HepG2 (cell line): ENCODE results near the gene ZNF540. TPM values are rescaled to one million over a fixed set of nuclear protein-coding genes. Genes with fewer than 3 reads are reported as not detected.

ENCODE experiments used
- BRD4 ChIP-seq: sonication (generic); formaldehyde crosslinking; IDR thresholded peaks from 2 replicates; pipeline ENCODE4 v1.4.0; 2020; ENCODE audit warnings: missing genetic modification reagents
- CAMTA2 ChIP-seq: sonication (generic); formaldehyde crosslinking; IDR thresholded peaks from 2 replicates; pipeline ENCODE4 v1.4.0; 2020; ENCODE audit warnings: mild to moderate bottlenecking, missing genetic modification reagents, borderline replicate concordance
- HOXA3 ChIP-seq: sonication (generic); formaldehyde crosslinking; IDR thresholded peaks from 2 replicates; pipeline ENCODE4 v1.5.0; 2020; ENCODE audit warnings: missing genetic modification reagents
- KMT2A ChIP-seq: sonication (generic); formaldehyde crosslinking; IDR thresholded peaks from 2 replicates; pipeline ENCODE4 v1.4.0; 2020; ENCODE audit warnings: missing genetic modification reagents
- MEIS2 ChIP-seq: sonication (generic); formaldehyde crosslinking; IDR thresholded peaks from 2 replicates; pipeline ENCODE4 v1.9.0; 2021; ENCODE audit warnings: mild to moderate bottlenecking, missing genetic modification reagents
- MTA3 ChIP-seq: sonication (generic); formaldehyde crosslinking; IDR thresholded peaks from 2 replicates; pipeline ENCODE4 v1.4.0; 2020; ENCODE audit warnings: missing genetic modification reagents
- MTF2 ChIP-seq: sonication (generic); formaldehyde crosslinking; IDR thresholded peaks from 2 replicates; pipeline ENCODE4 v1.5.0; 2020; ENCODE audit warnings: missing genetic modification reagents, borderline replicate concordance
- NFKB2 ChIP-seq: sonication (generic); formaldehyde crosslinking; IDR thresholded peaks from 2 replicates; pipeline ENCODE4 v1.4.0; 2020; ENCODE audit warnings: missing genetic modification reagents, borderline replicate concordance
- RELA ChIP-seq: sonication (generic); formaldehyde crosslinking; IDR thresholded peaks from 2 replicates; pipeline ENCODE4 v1.4.0; 2020; ENCODE audit warnings: missing genetic modification reagents
- SIN3B ChIP-seq: fragments of 150-350 bp; IDR thresholded peaks from 2 replicates; pipeline ENCODE4 v1.6.1; 2014; ENCODE audit warnings: low read length
- ZC3H13 ChIP-seq: sonication (generic); formaldehyde crosslinking; IDR thresholded peaks from 2 replicates; pipeline ENCODE4 v1.8.1; 2023; ENCODE audit warnings: mild to moderate bottlenecking, missing genetic modification reagents, moderate library complexity
- ZNF556 ChIP-seq: sonication (generic); formaldehyde crosslinking; IDR thresholded peaks from 2 replicates; pipeline ENCODE4 v1.4.0; 2020; ENCODE audit warnings: mild to moderate bottlenecking, missing genetic modification reagents, borderline replicate concordance
- ZNF562 ChIP-seq: sonication (generic); formaldehyde crosslinking; IDR thresholded peaks from 2 replicates; pipeline ENCODE4 v1.8.0; 2022; ENCODE audit warnings: missing genetic modification reagents, borderline replicate concordance
- ZNF777 ChIP-seq: sonication (generic); formaldehyde crosslinking; IDR thresholded peaks from 2 replicates; pipeline ENCODE4 v1.4.0; 2020; ENCODE audit warnings: missing genetic modification reagents
- polyA plus RNA-seq, 8 experiments: library from polyadenylated mRNA; depleted of rRNA in 3 of 8; stranded (reverse) in 7 of 8; unstranded in 1 of 8; fragments of >200 nt; fragmentation: Illumina TruSeq in 4 of 8; extraction: Trizol in 4 of 8; gene quantifications; 2 replicates each; pipeline versions ENCODE4 v1.2.1 to v1.2.3, GENCODE V29; 2011 to 2016; ENCODE audit warnings: low read depth in 4 of 8, missing spikeins in 1 of 8, mixed read lengths in 1 of 8; ENCODE audit not compliant: insufficient read depth in 1 of 8
- total RNA-seq, 5 experiments: library from RNA; depleted of rRNA; stranded (reverse); fragments of >200 nt; fragmentation: Illumina TruSeq; extraction: Trizol; gene quantifications; 2 replicates each; pipeline ENCODE4 v1.2.3, GENCODE V29; 2016; ENCODE audit warnings: low read depth in 1 of 5
- TF ChIP-seq, protein P1 (sequence below): sonication (generic); formaldehyde crosslinking; IDR thresholded peaks from 2 replicates; pipeline ENCODE4 v1.4.0; 2020; ENCODE audit warnings: mild to moderate bottlenecking, missing genetic modification reagents
- TF ChIP-seq, protein P2 (sequence below): sonication (generic); formaldehyde crosslinking; IDR thresholded peaks from 2 replicates; pipeline ENCODE4 v1.4.0; 2020; ENCODE audit warnings: mild to moderate bottlenecking, missing genetic modification reagents
- TF ChIP-seq, protein P3 (sequence below): sonication (generic); formaldehyde crosslinking; IDR thresholded peaks from 2 replicates; pipeline ENCODE4 v1.5.1; 2020; ENCODE audit warnings: mild to moderate bottlenecking, missing genetic modification reagents, moderate library complexity
- TF ChIP-seq, protein P4 (sequence below): sonication (generic); formaldehyde crosslinking; IDR thresholded peaks from 2 replicates; pipeline ENCODE4 v1.5.1; 2020; ENCODE audit warnings: mild to moderate bottlenecking, missing genetic modification reagents
- TF ChIP-seq, protein P5 (sequence below): sonication (generic); formaldehyde crosslinking; IDR thresholded peaks from 2 replicates; pipeline ENCODE4 v1.4.0; 2020; ENCODE audit warnings: missing genetic modification reagents, borderline replicate concordance

ZNF540 gene
- total and polyA plus RNA-seq, 2 of the 13 experiments (the other 11 are each of a cell fraction or from before 2014, with no cell fraction given), result 0.21 to 0.40 TPM

DNA sequence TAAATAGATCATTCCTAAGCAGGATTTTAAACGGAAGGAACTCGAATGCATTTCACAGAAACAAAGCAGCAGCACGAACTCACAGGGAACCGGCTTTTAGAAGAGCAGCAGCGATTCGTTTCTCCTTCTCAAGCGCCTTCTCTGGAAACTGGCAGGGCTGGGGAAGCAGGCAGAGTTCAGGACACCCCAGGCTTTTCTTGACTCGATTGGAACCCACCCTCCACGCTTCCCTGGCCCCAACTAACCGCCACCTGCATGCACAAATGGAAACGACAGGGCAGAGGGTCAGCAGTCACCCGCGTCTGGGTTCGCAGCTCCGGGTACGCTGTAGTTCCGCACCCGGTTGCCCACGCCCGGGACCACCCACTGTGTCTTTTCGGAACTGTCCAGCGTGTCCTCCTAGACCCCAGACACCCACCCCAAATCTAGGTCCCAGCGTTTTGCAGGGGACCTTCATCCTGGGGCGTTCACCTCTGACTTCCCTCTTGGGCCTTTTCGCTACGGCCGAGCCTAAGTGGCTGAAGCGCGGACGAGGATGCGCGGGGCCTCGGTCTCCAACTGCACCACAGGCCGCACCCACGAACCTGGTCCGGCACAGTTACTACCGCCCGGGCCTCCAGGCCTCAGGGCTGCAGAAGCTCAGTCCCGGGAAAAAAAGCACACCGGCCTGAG is 60.1 kb downstream of the ZNF540 start (continued):
- TF ChIP-seq, protein P1, sequence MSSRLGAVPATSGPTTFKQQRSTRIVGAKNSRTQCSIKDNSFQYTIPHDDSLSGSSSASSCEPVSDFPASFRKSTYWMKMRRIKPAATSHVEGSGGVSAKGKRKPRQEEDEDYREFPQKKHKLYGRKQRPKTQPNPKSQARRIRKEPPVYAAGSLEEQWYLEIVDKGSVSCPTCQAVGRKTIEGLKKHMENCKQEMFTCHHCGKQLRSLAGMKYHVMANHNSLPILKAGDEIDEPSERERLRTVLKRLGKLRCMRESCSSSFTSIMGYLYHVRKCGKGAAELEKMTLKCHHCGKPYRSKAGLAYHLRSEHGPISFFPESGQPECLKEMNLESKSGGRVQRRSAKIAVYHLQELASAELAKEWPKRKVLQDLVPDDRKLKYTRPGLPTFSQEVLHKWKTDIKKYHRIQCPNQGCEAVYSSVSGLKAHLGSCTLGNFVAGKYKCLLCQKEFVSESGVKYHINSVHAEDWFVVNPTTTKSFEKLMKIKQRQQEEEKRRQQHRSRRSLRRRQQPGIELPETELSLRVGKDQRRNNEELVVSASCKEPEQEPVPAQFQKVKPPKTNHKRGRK (CRISPR knock-in tag), result no peak
- TF ChIP-seq KMT2A (peak; percentile 75; the same call in 1 of the 2 replicates), HOXA3 (CRISPR knock-in tag) (no peak), SIN3B (no peak), MTA3 (CRISPR knock-in tag) (no peak), ZNF562 (no peak), RELA (no peak), ZNF556 (CRISPR knock-in tag) (no peak), CAMTA2 (CRISPR knock-in tag) (peak; percentile 54; the same call in 1 of the 2 replicates), MTF2 (CRISPR knock-in tag) (no peak; the same call in 1 of the 2 replicates), ZC3H13 (CRISPR knock-in tag) (no peak), NFKB2 (CRISPR knock-in tag) (no peak; the same call in 1 of the 2 replicates), MEIS2 (CRISPR knock-in tag) (no peak), ZNF777 (CRISPR knock-in tag) (peak; percentile 77; the same call in 1 of the 2 replicates), BRD4 (CRISPR knock-in tag) (peak; percentile 55; the same call in 1 of the 2 replicates)
- TF ChIP-seq, protein P2, sequence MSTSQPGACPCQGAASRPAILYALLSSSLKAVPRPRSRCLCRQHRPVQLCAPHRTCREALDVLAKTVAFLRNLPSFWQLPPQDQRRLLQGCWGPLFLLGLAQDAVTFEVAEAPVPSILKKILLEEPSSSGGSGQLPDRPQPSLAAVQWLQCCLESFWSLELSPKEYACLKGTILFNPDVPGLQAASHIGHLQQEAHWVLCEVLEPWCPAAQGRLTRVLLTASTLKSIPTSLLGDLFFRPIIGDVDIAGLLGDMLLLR (CRISPR knock-in tag), result peak; percentile 44; the same call in 1 of the 2 replicates
- TF ChIP-seq, protein P3, sequence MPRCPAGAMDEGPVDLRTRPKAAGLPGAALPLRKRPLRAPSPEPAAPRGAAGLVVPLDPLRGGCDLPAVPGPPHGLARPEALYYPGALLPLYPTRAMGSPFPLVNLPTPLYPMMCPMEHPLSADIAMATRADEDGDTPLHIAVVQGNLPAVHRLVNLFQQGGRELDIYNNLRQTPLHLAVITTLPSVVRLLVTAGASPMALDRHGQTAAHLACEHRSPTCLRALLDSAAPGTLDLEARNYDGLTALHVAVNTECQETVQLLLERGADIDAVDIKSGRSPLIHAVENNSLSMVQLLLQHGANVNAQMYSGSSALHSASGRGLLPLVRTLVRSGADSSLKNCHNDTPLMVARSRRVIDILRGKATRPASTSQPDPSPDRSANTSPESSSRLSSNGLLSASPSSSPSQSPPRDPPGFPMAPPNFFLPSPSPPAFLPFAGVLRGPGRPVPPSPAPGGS (CRISPR knock-in tag), result 0 out of 2 replicates have a peak, but pooled peaks have one; percentile 63
- TF ChIP-seq, protein P4, sequence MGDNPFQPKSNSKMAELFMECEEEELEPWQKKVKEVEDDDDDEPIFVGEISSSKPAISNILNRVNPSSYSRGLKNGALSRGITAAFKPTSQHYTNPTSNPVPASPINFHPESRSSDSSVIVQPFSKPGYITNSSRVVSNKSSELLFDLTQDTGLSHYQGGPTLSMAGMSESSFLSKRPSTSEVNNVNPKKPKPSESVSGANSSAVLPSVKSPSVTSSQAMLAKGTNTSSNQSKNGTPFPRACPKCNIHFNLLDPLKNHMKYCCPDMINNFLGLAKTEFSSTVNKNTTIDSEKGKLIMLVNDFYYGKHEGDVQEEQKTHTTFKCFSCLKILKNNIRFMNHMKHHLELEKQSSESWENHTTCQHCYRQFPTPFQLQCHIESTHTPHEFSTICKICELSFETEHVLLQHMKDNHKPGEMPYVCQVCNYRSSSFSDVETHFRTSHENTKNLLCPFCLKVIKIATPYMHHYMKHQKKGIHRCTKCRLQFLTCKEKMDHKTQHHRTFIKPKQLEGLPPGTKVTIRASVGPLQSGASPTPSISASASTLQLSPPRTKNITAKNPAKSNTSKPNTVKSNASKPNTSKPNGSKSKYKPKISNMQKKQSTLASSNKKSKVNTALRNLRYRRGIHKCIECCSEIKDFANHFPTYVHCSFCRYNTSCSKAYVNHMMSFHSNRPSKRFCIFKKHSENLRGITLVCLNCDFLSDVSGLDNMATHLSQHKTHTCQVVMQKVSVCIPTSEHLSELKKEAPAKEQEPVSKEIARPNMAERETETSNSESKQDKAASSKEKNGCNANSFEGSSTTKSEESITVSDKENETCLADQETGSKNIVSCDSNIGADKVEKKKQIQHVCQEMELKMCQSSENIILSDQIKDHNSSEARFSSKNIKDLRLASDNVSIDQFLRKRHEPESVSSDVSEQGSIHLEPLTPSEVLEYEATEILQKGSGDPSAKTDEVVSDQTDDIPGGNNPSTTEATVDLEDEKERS, result peak; percentile 88; the same call in 1 of the 2 replicates
- TF ChIP-seq, protein P5, sequence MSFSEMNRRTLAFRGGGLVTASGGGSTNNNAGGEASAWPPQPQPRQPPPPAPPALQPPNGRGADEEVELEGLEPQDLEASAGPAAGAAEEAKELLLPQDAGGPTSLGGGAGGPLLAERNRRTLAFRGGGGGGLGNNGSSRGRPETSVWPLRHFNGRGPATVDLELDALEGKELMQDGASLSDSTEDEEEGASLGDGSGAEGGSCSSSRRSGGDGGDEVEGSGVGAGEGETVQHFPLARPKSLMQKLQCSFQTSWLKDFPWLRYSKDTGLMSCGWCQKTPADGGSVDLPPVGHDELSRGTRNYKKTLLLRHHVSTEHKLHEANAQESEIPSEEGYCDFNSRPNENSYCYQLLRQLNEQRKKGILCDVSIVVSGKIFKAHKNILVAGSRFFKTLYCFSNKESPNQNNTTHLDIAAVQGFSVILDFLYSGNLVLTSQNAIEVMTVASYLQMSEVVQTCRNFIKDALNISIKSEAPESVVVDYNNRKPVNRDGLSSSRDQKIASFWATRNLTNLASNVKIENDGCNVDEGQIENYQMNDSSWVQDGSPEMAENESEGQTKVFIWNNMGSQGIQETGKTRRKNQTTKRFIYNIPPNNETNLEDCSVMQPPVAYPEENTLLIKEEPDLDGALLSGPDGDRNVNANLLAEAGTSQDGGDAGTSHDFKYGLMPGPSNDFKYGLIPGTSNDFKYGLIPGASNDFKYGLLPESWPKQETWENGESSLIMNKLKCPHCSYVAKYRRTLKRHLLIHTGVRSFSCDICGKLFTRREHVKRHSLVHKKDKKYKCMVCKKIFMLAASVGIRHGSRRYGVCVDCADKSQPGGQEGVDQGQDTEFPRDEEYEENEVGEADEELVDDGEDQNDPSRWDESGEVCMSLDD (CRISPR knock-in tag), result no peak
